ENCODE data around the gene TBL1XR1.

The TBL1XR1 gene

GRCh38 chr3:177107461-177108239 is 89.6 kb downstream of the TBL1XR1 start:
- no peaks in the 10 kb centered on the region for H3K36me3 ChIP-seq (ENCODE audit: low read length)
- H3K4me2 ChIP-seq (ENCODE audit: low read depth, low read length, poor library complexity, severe bottlenecking) = peak overlapping the region; percentile 81
- peak overlapping the region; percentile 36 for H3K9ac ChIP-seq (ENCODE audit: low read length)
- peaks cover 88% of the 10 kb centered on the region for H3F3A ChIP-seq (ENCODE audit: insufficient read depth)
- H3K9me2 ChIP-seq (replicated peaks; ENCODE audit: insufficient read depth, low read length) = no peaks in the 10 kb centered on the region
- no peaks in the 10 kb centered on the region for H3K27me3 ChIP-seq (ENCODE audit: low read length)
- H4K20me1 ChIP-seq (ENCODE audit: low read depth, low read length) = peaks cover 37% of the 10 kb centered on the region
- H3K9me3 ChIP-seq (ENCODE audit: insufficient read depth, low read length) = no peaks in the 10 kb centered on the region
- H3K79me2 ChIP-seq (ENCODE audit: insufficient read depth, low read length) = peaks cover 99% of the 10 kb centered on the region
- peak overlapping the region; percentile 82 for H3K27ac ChIP-seq (ENCODE audit: low read depth, low read length)
- peak overlapping the region; percentile 34 for H3K4me3 ChIP-seq (ENCODE audit: insufficient read depth, low read length, poor library complexity, severe bottlenecking)
- TF ChIP-seq EZH2phosphoT487 (conservative IDR thresholded peaks at IDR 0.05; ENCODE audit: low read length) (no peak), CTCF (IDR thresholded peaks at IDR 0.05; ENCODE audit: insufficient read depth, low read length, poor library complexity, severe bottlenecking) (no peak)
- H2AFZ ChIP-seq (ENCODE audit: low read depth, low read length, severe bottlenecking) = no peak overlapping the region

GRCh38 chr3:177106594-177106993 is 90.7 kb downstream of the TBL1XR1 start:
- Histone ChIP-seq H3K9me3 (ENCODE audit: insufficient read depth, low read length) (no peaks in the 10 kb centered on the region), H3F3A (ENCODE audit: insufficient read depth) (peaks cover 89% of the 10 kb centered on the region), H3K9me2 (replicated peaks; ENCODE audit: insufficient read depth, low read length) (no peaks in the 10 kb centered on the region), H3K27me3 (ENCODE audit: low read length) (no peaks in the 10 kb centered on the region), H3K79me2 (ENCODE audit: insufficient read depth, low read length) (peaks cover 100% of the 10 kb centered on the region), H3K27ac (ENCODE audit: low read depth, low read length) (peak overlapping the region; percentile 82), H4K20me1 (ENCODE audit: low read depth, low read length) (peaks cover 48% of the 10 kb centered on the region), H3K4me2 (ENCODE audit: low read depth, low read length, poor library complexity, severe bottlenecking) (peak overlapping the region; percentile 81), H3K36me3 (ENCODE audit: low read length) (peaks cover 4% of the 10 kb centered on the region; the same call in 1 of the 2 replicates), H2AFZ (ENCODE audit: low read depth, low read length, severe bottlenecking) (no peak overlapping the region), H3K4me3 (ENCODE audit: insufficient read depth, low read length, poor library complexity, severe bottlenecking) (peak overlapping the region; percentile 25), H3K9ac (ENCODE audit: low read length) (peak overlapping the region; percentile 36)
- TF ChIP-seq CTCF (IDR thresholded peaks at IDR 0.05; ENCODE audit: insufficient read depth, low read length, poor library complexity, severe bottlenecking) (no peak), EZH2phosphoT487 (conservative IDR thresholded peaks at IDR 0.05; ENCODE audit: low read length) (no peak)

- no peak overlapping the region for H2AFZ ChIP-seq (ENCODE audit: low read depth, low read length, severe bottlenecking)
- H4K20me1 ChIP-seq (ENCODE audit: low read depth, low read length) = peaks cover 52% of the 10 kb centered on the region
- H3K36me3 ChIP-seq (ENCODE audit: low read length) = peaks cover 5% of the 10 kb centered on the region; the same call in 1 of the 2 replicates
- H3K4me3 ChIP-seq (ENCODE audit: insufficient read depth, low read length, poor library complexity, severe bottlenecking) = peak overlapping the region; percentile 25
- H3K27ac ChIP-seq (ENCODE audit: low read depth, low read length) = peak overlapping the region; percentile 82
- H3F3A ChIP-seq (ENCODE audit: insufficient read depth) = peaks cover 89% of the 10 kb centered on the region
- H3K9me2 ChIP-seq (replicated peaks; ENCODE audit: insufficient read depth, low read length) = no peaks in the 10 kb centered on the region
- H3K79me2 ChIP-seq (ENCODE audit: insufficient read depth, low read length) = peaks cover 100% of the 10 kb centered on the region
- no peak for TF ChIP-seq CTCF (IDR thresholded peaks at IDR 0.05; ENCODE audit: insufficient read depth, low read length, poor library complexity, severe bottlenecking)
- H3K27me3 ChIP-seq (ENCODE audit: low read length) = no peaks in the 10 kb centered on the region
- H3K9me3 ChIP-seq (ENCODE audit: insufficient read depth, low read length) = no peaks in the 10 kb centered on the region
- peak overlapping the region; percentile 81 for H3K4me2 ChIP-seq (ENCODE audit: low read depth, low read length, poor library complexity, severe bottlenecking)
- peak overlapping the region; percentile 36 for H3K9ac ChIP-seq (ENCODE audit: low read length)
Measured at GRCh38 chr3:177106184-177106583, 91.1 kb downstream of the TBL1XR1 start.
